Loucy (cell line): ENCODE measurements around the gene GALNT10.

Source experiments
- H2AFZ ChIP-seq: fragments of 200-600 bp; sonication (generic); 2 replicates; pipeline ENCODE4 v1.6.0; 2016; ENCODE audit warnings: antibody characterized with exemption, mild to moderate bottlenecking, low read length, moderate library complexity
- H3F3A ChIP-seq: fragments of 200-600 bp; 2 replicates; pipeline ENCODE4 v1.6.0; 2016; ENCODE audit warnings: antibody characterized with exemption, low read depth, mild to moderate bottlenecking
- H3K27me3 ChIP-seq: fragments of 200-600 bp; sonication (generic); 2 replicates; pipeline ENCODE4 v1.6.1; 2014; ENCODE audit warnings: low read length, mild to moderate bottlenecking; ENCODE audit not compliant: insufficient read depth, poor library complexity, severe bottlenecking
- H3K36me3 ChIP-seq: fragments of 200-600 bp; sonication (generic); 2 replicates; pipeline ENCODE4 v1.6.1; 2016; ENCODE audit warnings: low read length; ENCODE audit not compliant: insufficient read depth
- H3K4me1 ChIP-seq: fragments of 200-600 bp; sonication (generic); 2 replicates; pipeline ENCODE4 v1.5.1; 2014; ENCODE audit warnings: low read length, mild to moderate bottlenecking; ENCODE audit not compliant: insufficient read depth, poor library complexity, severe bottlenecking
- H3K4me2 ChIP-seq: fragments of 200-600 bp; sonication (generic); 2 replicates; pipeline ENCODE4 v1.6.0; 2014; ENCODE audit warnings: antibody characterized with exemption, low read length, low read depth, mild to moderate bottlenecking; ENCODE audit not compliant: poor library complexity, severe bottlenecking
- H3K4me3 ChIP-seq: fragments of 200-600 bp; sonication (generic); 2 replicates; pipeline ENCODE4 v1.5.1; 2014; ENCODE audit warnings: low read length, mild to moderate bottlenecking, mixed read lengths; ENCODE audit not compliant: poor library complexity, severe bottlenecking
- H3K79me2 ChIP-seq: fragments of 200-600 bp; sonication (generic); 2 replicates; pipeline ENCODE4 v1.6.1; 2014; ENCODE audit warnings: low read length; ENCODE audit not compliant: insufficient read depth
- H3K9ac ChIP-seq: fragments of 200-600 bp; sonication (generic); 2 replicates; pipeline ENCODE4 v1.6.0; 2014; ENCODE audit warnings: mild to moderate bottlenecking, low read depth, low read length, moderate library complexity; ENCODE audit not compliant: poor library complexity, severe bottlenecking
- H3K9me2 ChIP-seq: fragments of 200-600 bp; sonication (generic); replicated peaks from 2 replicates; pipeline ENCODE4 v1.6.1; 2016; ENCODE audit warnings: low read depth, low read length, mixed read lengths
- H3K9me3 ChIP-seq: fragments of 200-600 bp; sonication (generic); 2 replicates; pipeline ENCODE4 v1.6.1; 2014; ENCODE audit warnings: mild to moderate bottlenecking, antibody characterized with exemption, low read length, low read depth; ENCODE audit not compliant: insufficient read depth
- H4K20me1 ChIP-seq: fragments of 200-600 bp; sonication (generic); 2 replicates; pipeline ENCODE4 v1.6.0; 2014; ENCODE audit warnings: antibody characterized with exemption, low read length, mild to moderate bottlenecking; ENCODE audit not compliant: insufficient read depth, poor library complexity, severe bottlenecking
- CTCF ChIP-seq: fragments of 200-600 bp; sonication (generic); conservative IDR thresholded peaks from 2 replicates; pipeline ENCODE4 v1.5.1; 2014; ENCODE audit warnings: mild to moderate bottlenecking, antibody characterized with exemption, low read length
- EZH2phosphoT487 ChIP-seq: fragments of 200-600 bp; IDR thresholded peaks from 2 replicates; pipeline ENCODE4 v1.6.1; 2018; ENCODE audit warnings: antibody characterized with exemption, mild to moderate bottlenecking, moderate library complexity, borderline replicate concordance

Gene GALNT10

DNA sequence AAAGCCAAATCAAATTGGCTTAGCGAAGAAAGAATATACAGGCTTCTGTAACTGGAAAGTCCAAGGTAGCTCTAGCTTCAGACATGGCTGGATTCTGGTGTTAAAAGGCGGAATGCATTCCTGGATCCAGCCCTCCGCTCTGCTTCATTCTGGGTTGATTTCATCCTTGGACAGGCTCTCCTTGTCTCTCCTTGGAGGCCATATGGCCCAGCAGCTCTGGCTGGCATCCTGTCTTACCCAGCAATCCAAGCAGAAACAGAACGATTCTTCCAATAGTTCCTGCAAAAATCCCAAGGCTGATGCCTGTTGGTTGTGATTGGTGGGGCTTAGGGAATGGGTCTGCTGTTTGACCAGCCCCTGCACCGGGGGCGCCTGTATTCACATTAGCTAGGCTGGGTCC, 218.3 kb downstream of the GALNT10 start:
- no peaks in the 10 kb centered on the region for H3K9me3 ChIP-seq
- H3K36me3 ChIP-seq, result no peaks in the 10 kb centered on the region
- no peaks in the 10 kb centered on the region for H3K79me2 ChIP-seq
- no peaks in the 10 kb centered on the region for H3K27me3 ChIP-seq
- TF ChIP-seq CTCF (no peak), EZH2phosphoT487 (no peak)
- H3F3A ChIP-seq, result no peaks in the 10 kb centered on the region
- no peaks in the 10 kb centered on the region for H3K9me2 ChIP-seq
- H3K4me3 ChIP-seq, result no peak overlapping the region
- no peak overlapping the region for H3K9ac ChIP-seq
- no peaks in the 10 kb centered on the region for H4K20me1 ChIP-seq
- no peak overlapping the region for H3K4me2 ChIP-seq
- no peaks in the 10 kb centered on the region for H3K4me1 ChIP-seq
- no peak overlapping the region for H2AFZ ChIP-seq

DNA sequence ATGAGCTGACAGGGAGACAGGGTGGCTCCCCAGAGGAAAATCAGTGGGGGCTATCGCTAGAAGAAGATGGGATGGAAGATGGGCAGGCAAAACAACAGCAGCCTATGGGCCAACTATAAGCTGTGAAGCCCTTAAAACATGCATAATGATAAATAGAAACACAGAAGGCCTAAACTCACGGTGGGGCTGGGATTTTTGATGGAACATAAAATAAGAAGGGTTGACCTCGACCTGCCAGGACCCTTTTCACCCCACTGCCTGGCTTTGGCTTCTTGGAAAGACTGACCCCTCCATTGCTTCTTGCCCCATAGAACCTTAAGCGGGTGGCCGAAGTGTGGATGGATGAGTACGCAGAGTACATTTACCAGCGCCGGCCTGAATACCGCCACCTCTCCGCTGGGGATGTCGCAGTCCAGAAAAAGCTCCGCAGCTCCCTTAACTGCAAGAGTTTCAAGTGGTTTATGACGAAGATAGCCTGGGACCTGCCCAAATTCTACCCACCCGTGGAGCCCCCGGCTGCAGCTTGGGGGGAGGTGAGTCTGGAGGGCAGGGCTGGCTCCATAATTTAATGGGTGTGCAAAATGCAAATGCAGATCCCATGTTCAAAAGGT, 218.8 kb downstream of the GALNT10 start:
- Histone ChIP-seq H3K9ac (no peak overlapping the region), H3K9me3 (no peaks in the 10 kb centered on the region), H3K36me3 (no peaks in the 10 kb centered on the region), H3K9me2 (no peaks in the 10 kb centered on the region), H3K27me3 (no peaks in the 10 kb centered on the region), H3K4me1 (no peaks in the 10 kb centered on the region), H3K4me2 (no peak overlapping the region), H3K79me2 (no peaks in the 10 kb centered on the region), H3K4me3 (no peak overlapping the region), H2AFZ (no peak overlapping the region), H3F3A (no peaks in the 10 kb centered on the region), H4K20me1 (no peaks in the 10 kb centered on the region)
- no peak for TF ChIP-seq CTCF
- no peak for TF ChIP-seq EZH2phosphoT487

GRCh38 chr5:154410008-154410407, 219.5 kb downstream of the GALNT10 start:
- TF ChIP-seq CTCF, result no peak
- no peak for TF ChIP-seq EZH2phosphoT487
- no peaks in the 10 kb centered on the region for H3K27me3 ChIP-seq
- no peak overlapping the region for H3K9ac ChIP-seq
- no peaks in the 10 kb centered on the region for H3K79me2 ChIP-seq
- no peaks in the 10 kb centered on the region for H3F3A ChIP-seq
- H3K9me2 ChIP-seq, result no peaks in the 10 kb centered on the region
- H3K9me3 ChIP-seq, result no peaks in the 10 kb centered on the region
- H3K4me3 ChIP-seq, result no peak overlapping the region
- no peaks in the 10 kb centered on the region for H3K36me3 ChIP-seq
- H3K4me2 ChIP-seq, result no peak overlapping the region
- no peak overlapping the region for H2AFZ ChIP-seq
- H4K20me1 ChIP-seq, result no peaks in the 10 kb centered on the region
- H3K4me1 ChIP-seq, result no peaks in the 10 kb centered on the region
